SW 1271 (cell line): ENCODE measurements around the gene LIN28B.

Experiments used
- DNase-seq, 2 experiments: peaks; one replicate each; lab custom pipeline; 2025; lab: John Stamatoyannopoulos, UW

Gene LIN28B

GRCh38 chr6:105109955-105110895 lies 153.3 kb downstream of the LIN28B start:
- DNase-seq: no peak

GRCh38 chr6:105111105-105111504 lies 154.2 kb downstream of the LIN28B start:
- DNase-seq: no peak

- DNase-seq: no peak
Observed at GRCh38 chr6:105111871-105112270, 155.0 kb downstream of the LIN28B start.

GRCh38 chr6:105112577-105112976 lies 155.7 kb downstream of the LIN28B start:
- no peak for DNase-seq

GRCh38 chr6:105113422-105113821 lies 156.5 kb downstream of the LIN28B start:
- DNase-seq: no peak

- no peak for DNase-seq
Observed at GRCh38 chr6:105116150-105116549, 159.2 kb downstream of the LIN28B start.

GRCh38 chr6:105120570-105120969 lies 163.7 kb downstream of the LIN28B start:
- no peak for DNase-seq

- no peak for DNase-seq
Observed at GRCh38 chr6:105121981-105122380, 165.1 kb downstream of the LIN28B start.

- no peak for DNase-seq
Observed at GRCh38 chr6:105122717-105123116, 165.8 kb downstream of the LIN28B start.
